ENCODE data around the gene SPATA31A7.
"Not testable (repeated sequence)": the region's sequence is repeated elsewhere in the genome, so short reads cannot be mapped to it uniquely, and the experiment has no call there.

Gene SPATA31A7

GRCh38 chr9:61189736-61190135, at the start of gene SPATA31A7:
SPATA31A7 (plus strand) TSS chr9:61190036; CDS start chr9:61190065, 29 bp downstream.
- H3K27me3 ChIP-seq, H3K27ac ChIP-seq, H4K20me1 ChIP-seq, H3K4me2 ChIP-seq, H3K9ac ChIP-seq, H3K4me1 ChIP-seq, H3K4me3 ChIP-seq, H3K9me3 ChIP-seq, H3K36me3 ChIP-seq: not testable (repeated sequence)

GRCh38 chr9:61226438-61226837, 36.6 kb downstream of the SPATA31A7 start:
- not testable (repeated sequence) for H3K4me3 ChIP-seq, H3K9me3 ChIP-seq, H3K27ac ChIP-seq, H3K36me3 ChIP-seq, H3K4me2 ChIP-seq, H3K4me1 ChIP-seq, H3K9ac ChIP-seq, H4K20me1 ChIP-seq, H3K27me3 ChIP-seq
